Liver (tissue), 3 donors: Measurements from ENCODE around the gene PAX5.

Experiments used
- CTCF ChIP-seq: fragments of 150-350 bp; IDR thresholded peaks from 2 replicates; pipeline ENCODE4 v1.5.1; 2017; ENCODE audit warnings: improper control_type of control experiment, low read depth, low read length; ENCODE audit not compliant: missing input control
- EGR1 ChIP-seq, 2 donors: IDR thresholded peaks; 2 replicates each; pipeline ENCODE4 v1.6.1; 2016 to 2018; ENCODE audit warnings: antibody characterized with exemption in 2 of 2, low read depth in 2 of 2
- GABPA ChIP-seq, 2 donors: IDR thresholded peaks in 1 of 2; conservative IDR thresholded peaks in 1 of 2; 2 replicates each; pipeline ENCODE4 v1.6.1; 2016; ENCODE audit warnings: antibody characterized with exemption in 2 of 2, mild to moderate bottlenecking in 1 of 2, moderate library complexity in 1 of 2
- HNF4A ChIP-seq, 2 donors: conservative IDR thresholded peaks; 2 replicates each; pipeline ENCODE4 v1.6.1; 2016; ENCODE audit warnings: antibody characterized with exemption in 2 of 2, mild to moderate bottlenecking in 2 of 2
- JUND ChIP-seq, 2 donors: IDR thresholded peaks; 2 replicates each; pipeline ENCODE4 v1.6.1; 2016; ENCODE audit warnings: antibody characterized with exemption in 2 of 2
- MAX ChIP-seq: IDR thresholded peaks from 2 replicates; pipeline ENCODE4 v1.6.1; 2016; ENCODE audit warnings: antibody characterized with exemption
- RAD21 ChIP-seq, 2 donors: IDR thresholded peaks; 2 replicates each; pipeline ENCODE4 v1.6.1; 2016; ENCODE audit warnings: antibody characterized with exemption in 2 of 2, mild to moderate bottlenecking in 2 of 2
- REST ChIP-seq: IDR thresholded peaks from 2 replicates; pipeline ENCODE4 v1.6.1; 2016; ENCODE audit warnings: antibody characterized with exemption, mild to moderate bottlenecking
- RXRA ChIP-seq, 2 donors: IDR thresholded peaks; 2 replicates each; pipeline ENCODE4 v1.6.1; 2017 to 2018; ENCODE audit warnings: antibody characterized with exemption in 2 of 2, mild to moderate bottlenecking in 1 of 2
- TAF1 ChIP-seq: conservative IDR thresholded peaks from 2 replicates; pipeline ENCODE4 v1.6.1; 2016; ENCODE audit warnings: antibody characterized with exemption, mild to moderate bottlenecking
- YY1 ChIP-seq: IDR thresholded peaks from 2 replicates; pipeline ENCODE4 v1.6.1; 2016; ENCODE audit warnings: antibody characterized with exemption, mild to moderate bottlenecking
- ZBTB33 ChIP-seq: IDR thresholded peaks from 2 replicates; pipeline ENCODE4 v1.6.1; 2016; ENCODE audit warnings: antibody characterized with exemption
- donor health status: healthy.
- donor health status: healthy.

GRCh38 chr9:36929350-36929675, 104.8 kb downstream of the PAX5 start:
- no peak for TF ChIP-seq CTCF
- TF ChIP-seq TAF1: no peak
- no peak for TF ChIP-seq EGR1 (IDR thresholded peaks at IDR 0.05; ENCODE audit: low read depth in 2 of 2)
- no peak for TF ChIP-seq YY1
- no peak for TF ChIP-seq MAX
- TF ChIP-seq HNF4A (conservative IDR thresholded peaks at IDR 0.05): no peak
- no peak for TF ChIP-seq REST
- TF ChIP-seq RAD21 (IDR thresholded peaks at IDR 0.05): no peak
- no peak for TF ChIP-seq RXRA (IDR thresholded peaks at IDR 0.05)
- no peak for TF ChIP-seq ZBTB33
- TF ChIP-seq JUND (IDR thresholded peaks at IDR 0.05): no peak
- no peak for TF ChIP-seq GABPA (IDR thresholded peaks at IDR 0.05 in 1 of 2, conservative IDR thresholded peaks at IDR 0.05 in 1 of 2)
